ENCODE results near the gene ERN2. TPM values are rescaled to one million over a fixed set of nuclear protein-coding genes. Genes with fewer than 3 reads are reported as not detected.

The ERN2 gene
- total RNA-seq, 1 experiment from 2014 or later, result 3.3 TPM

DNA sequence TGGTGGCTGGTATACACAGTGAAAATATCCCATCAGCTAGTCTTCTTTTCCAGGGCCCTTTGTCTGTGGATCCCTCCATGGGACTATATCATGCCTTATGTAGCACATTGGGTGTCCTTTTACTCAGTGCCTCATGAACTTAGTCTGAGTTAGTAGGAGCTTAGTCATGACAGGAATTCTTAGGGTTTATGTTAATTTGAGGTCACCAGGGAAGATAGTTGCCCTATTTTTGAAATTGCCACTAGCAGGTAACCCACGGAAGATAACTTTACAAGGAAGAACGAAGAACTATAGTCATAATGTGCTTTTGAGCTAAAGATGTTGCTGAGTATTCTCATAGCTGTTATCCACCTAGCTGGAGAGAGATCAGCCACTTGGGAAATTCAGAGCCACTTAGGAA is 49.1 kb downstream of the ERN2 start:
- no peak for DNase-seq (ENCODE audit: low spot score)
- in situ Hi-C loops (cut with HindIII; ENCODE audit: low sequenced_read_pairs), result no loop called here

- no peak for DNase-seq (ENCODE audit: low spot score)
- in situ Hi-C loops (cut with HindIII; ENCODE audit: low sequenced_read_pairs), result no loop called here
These were observed 61.0 kb downstream of the ERN2 start for GRCh38 chr16:23651943-23652468.

DNA sequence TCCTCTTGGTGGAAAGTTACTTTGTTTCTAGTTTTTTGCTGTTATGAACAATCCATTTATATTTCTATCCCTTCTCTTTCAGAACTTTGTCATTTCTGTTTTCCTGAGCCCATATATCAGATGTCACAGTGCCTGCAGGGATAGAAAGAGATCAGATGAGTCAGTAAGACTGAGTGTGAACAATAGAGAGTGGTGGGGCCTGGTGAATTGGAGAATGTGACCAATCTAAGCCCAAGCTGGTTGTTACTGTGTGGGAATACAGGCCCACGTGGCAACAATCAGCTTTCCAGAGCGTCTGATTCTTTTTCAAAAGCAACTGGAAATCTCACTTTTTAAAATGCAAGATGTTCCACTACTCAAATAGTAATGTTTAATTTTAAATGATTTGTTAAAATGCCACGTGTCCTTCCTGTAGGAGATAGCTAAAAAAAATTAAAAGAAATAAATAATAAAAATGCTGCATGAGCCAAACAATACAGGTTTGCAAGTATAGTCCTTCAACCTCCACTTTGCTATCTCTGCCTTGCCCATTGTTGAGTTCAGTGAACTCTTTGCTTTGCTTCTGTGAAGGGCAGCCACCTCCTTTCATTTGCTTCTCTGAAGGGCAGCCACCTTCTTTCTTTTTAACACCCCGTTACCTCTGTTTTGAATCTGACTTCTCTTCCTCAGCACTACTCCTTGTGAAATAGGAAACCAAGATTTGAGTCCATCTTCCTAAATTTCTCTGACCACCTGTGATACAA is 62.2 kb downstream of the ERN2 start:
- in situ Hi-C loops (cut with HindIII; ENCODE audit: low sequenced_read_pairs), result no loop called here
- DNase-seq (ENCODE audit: low spot score), result no peak

DNA sequence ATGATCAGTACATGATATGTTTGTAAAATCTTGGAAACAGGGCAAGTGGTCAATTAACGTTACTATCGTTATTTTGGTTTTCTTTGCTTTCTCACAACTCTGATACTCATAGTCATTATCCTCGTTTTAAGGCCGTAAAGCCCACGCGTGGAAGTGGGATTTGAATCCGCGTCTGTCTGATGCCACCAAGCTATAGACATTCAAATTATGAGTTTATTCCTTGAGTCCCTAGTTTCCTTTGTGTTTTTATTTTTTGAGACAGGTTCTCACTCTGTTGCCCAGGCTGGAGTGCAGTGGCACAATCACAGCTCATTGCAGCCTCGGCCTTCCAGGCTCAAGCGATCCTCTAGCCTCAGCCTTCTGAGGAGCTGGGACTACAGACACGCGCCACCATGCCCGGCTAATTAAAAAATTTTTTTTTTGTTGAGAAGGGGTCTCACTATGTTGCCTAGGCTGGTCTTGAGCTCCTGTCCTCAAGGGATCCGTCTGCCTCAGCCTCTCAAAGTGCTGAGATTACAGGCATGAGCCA is 70.7 kb downstream of the ERN2 start:
- DNase-seq (ENCODE audit: low spot score), result no peak
- in situ Hi-C loops (cut with HindIII; ENCODE audit: low sequenced_read_pairs), result no loop called here

DNA sequence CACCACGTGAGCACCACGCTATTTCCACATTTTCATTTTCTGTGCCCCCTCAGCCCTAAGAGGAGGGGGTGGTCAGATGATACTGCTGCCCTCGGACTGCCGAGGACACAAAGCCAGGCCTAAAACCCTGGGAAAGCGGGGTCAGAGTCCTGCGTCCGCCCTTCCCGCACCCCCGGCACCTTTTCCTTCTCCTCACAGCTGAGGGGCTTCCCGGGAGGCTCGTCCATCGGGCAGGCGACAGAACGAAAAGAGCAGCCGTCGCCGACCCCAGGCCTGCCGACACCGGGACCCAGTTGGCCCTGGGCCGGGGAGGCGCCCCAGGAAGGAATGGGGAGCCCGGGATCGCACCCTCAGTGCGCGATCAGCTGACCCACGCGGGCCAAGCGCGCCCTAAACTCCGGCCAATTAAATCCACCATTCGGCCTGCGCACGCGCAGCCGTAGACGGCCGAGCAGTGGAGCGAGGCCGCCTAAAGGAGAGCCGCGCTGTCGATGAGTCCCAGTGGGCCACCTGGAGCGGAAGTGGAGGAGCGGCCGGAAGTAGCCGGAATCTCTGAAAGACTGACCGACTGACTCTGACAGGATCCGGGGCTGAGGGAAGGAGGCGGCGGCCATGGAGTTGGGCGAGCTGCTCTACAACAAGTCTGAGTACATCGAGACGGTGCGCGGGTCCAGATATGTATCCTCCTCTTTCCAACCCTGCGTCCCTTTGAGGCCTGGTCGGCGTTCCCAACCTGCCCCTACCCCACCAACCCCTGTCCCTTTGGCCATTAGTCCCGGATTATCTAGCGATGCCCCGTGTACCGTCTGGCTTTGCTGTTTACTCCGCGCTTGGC is 71.9 kb downstream of the ERN2 start, which contains the start of the genes DCTN5 and PALB2:
TSS of gene DCTN5 (plus strand) at position 536 of the 835 bp plus-strand sequence. CDS start at position 613, 77 bp downstream.
TSS of gene PALB2 (minus strand) at position 380 of the 835 bp plus-strand sequence. CDS start at position 227, 153 bp downstream.
- in situ Hi-C loops (cut with HindIII; ENCODE audit: low sequenced_read_pairs), result no loop called here
- DNase-seq (ENCODE audit: low spot score), result peak; percentile 94

DNA sequence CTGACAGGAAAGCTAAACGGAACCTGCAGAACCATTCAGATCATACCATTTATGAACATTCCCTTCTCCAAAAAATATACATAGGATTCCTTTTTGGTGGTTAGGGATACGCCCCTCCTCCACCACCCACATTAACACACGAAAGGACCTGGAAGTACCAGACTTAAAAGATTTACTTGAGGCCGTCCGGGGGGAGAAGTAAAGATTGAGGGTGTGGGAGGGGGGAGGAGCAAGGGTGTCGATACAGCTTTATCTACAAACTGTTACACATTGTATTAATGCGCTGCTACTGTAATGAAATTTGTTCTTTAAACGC is 72.4 kb downstream of the ERN2 start:
- DNase-seq (ENCODE audit: low spot score), result no peak
- in situ Hi-C loops (cut with HindIII; ENCODE audit: low sequenced_read_pairs), result no loop called here

Other genes with a start within 250 kb of the ERN2 start
- 54.8 and 56.2 TPM in 2 replicates for gene GGA2, start 202.7 kb downstream of the ERN2 start, total RNA-seq (2014; rRNA removed; shearing (Covaris generic))
- 34.2 and 49.8 TPM in 2 replicates for gene EARS2, start 155.9 kb downstream of the ERN2 start, total RNA-seq (2014; rRNA removed; shearing (Covaris generic))
- gene UBFD1, start 155.5 kb downstream of the ERN2 start, total RNA-seq (2014; rRNA removed; shearing (Covaris generic)), result 97.7 and 101 TPM in 2 replicates
- 117 and 147 TPM in 2 replicates for gene NDUFAB1, start 116.9 kb downstream of the ERN2 start, total RNA-seq (2014; rRNA removed; shearing (Covaris generic))
- gene PALB2, start 71.9 kb downstream of the ERN2 start, total RNA-seq (2014; rRNA removed; shearing (Covaris generic)), result 14.0 and 33.3 TPM in 2 replicates
- gene DCTN5, start 71.8 kb downstream of the ERN2 start, total RNA-seq (2014; rRNA removed; shearing (Covaris generic)), result 69.0 and 95.5 TPM in 2 replicates
- 34.7 and 54.4 TPM in 2 replicates for gene PLK1, start 34.3 kb downstream of the ERN2 start, total RNA-seq (2014; rRNA removed; shearing (Covaris generic))
- not detected in 2 replicates for gene CHP2, start 41.8 kb upstream of the ERN2 start, total RNA-seq (2014; rRNA removed; shearing (Covaris generic))
- not detected in 2 replicates for gene PRKCB, start 122.8 kb upstream of the ERN2 start, total RNA-seq (2014; rRNA removed; shearing (Covaris generic))

Data from G401 (cell line).